NCI-H1694 treated with DMSO at 0.1 percent for 48 hours (cell line): ENCODE data around the gene PHC2.

Experiments used
- DNase-seq: peaks from one replicate; lab custom pipeline; 2025; lab: John Stamatoyannopoulos, UW

Gene PHC2

GRCh38 chr1:33420870-33421775, 9.8 kb downstream of the PHC2 start:
- no peak for DNase-seq

GRCh38 chr1:33418811-33419210, 12.1 kb downstream of the PHC2 start:
- DNase-seq, result no peak

- no peak for DNase-seq
Observed at GRCh38 chr1:33414879-33415278, 16.0 kb downstream of the PHC2 start.

- no peak for DNase-seq
Observed at GRCh38 chr1:33410091-33410701, 20.7 kb downstream of the PHC2 start.

- no peak for DNase-seq
Observed at GRCh38 chr1:33408093-33408436, 22.8 kb downstream of the PHC2 start.

- DNase-seq, result no peak
Observed at GRCh38 chr1:33407352-33408092, 23.4 kb downstream of the PHC2 start.

- DNase-seq, result no peak
Observed at GRCh38 chr1:33402206-33402605, 28.7 kb downstream of the PHC2 start.

GRCh38 chr1:33401471-33401870, 29.4 kb downstream of the PHC2 start:
- DNase-seq, result no peak

GRCh38 chr1:33400153-33400911, 30.6 kb downstream of the PHC2 start:
- DNase-seq, result no peak

GRCh38 chr1:33399375-33399774, 31.5 kb downstream of the PHC2 start:
- DNase-seq, result no peak

- no peak for DNase-seq
Observed at GRCh38 chr1:33397994-33398393, 32.9 kb downstream of the PHC2 start.

GRCh38 chr1:33397125-33397506, 33.8 kb downstream of the PHC2 start:
- DNase-seq, result no peak

GRCh38 chr1:33396188-33397124, 34.4 kb downstream of the PHC2 start:
- DNase-seq, result no peak

- DNase-seq, result no peak
Observed at GRCh38 chr1:33394770-33395169, 36.1 kb downstream of the PHC2 start.

- no peak for DNase-seq
Observed at GRCh38 chr1:33393991-33394390, 36.9 kb downstream of the PHC2 start.

- DNase-seq, result no peak
Observed at GRCh38 chr1:33393524-33393923, 37.4 kb downstream of the PHC2 start.

GRCh38 chr1:33392639-33393038, 38.3 kb downstream of the PHC2 start:
- no peak for DNase-seq

- DNase-seq, result no peak
Observed at GRCh38 chr1:33392206-33392605, 38.7 kb downstream of the PHC2 start.

- no peak for DNase-seq
Observed at GRCh38 chr1:33391343-33392078, 39.4 kb downstream of the PHC2 start.

GRCh38 chr1:33390542-33390941, 40.4 kb downstream of the PHC2 start:
- no peak for DNase-seq
